Mesodermal cell (in vitro differentiated cells): Measurements from ENCODE around the gene P2RX2.

Source experiments
- H3K27ac ChIP-seq: 2 replicates; pipeline ENCODE4 v1.7.0; 2013; ENCODE audit warnings: mild to moderate bottlenecking, low read depth, low read length, moderate library complexity; ENCODE audit not compliant: severe bottlenecking
- H3K36me3 ChIP-seq: 2 replicates; pipeline ENCODE4 v1.7.1; 2013; ENCODE audit warnings: mild to moderate bottlenecking, low read length, moderate library complexity; ENCODE audit not compliant: control insufficient read depth, insufficient read depth
- H3K4me1 ChIP-seq: one replicate; pipeline ENCODE4 v1.7.1; 2013; ENCODE audit warnings: mild to moderate bottlenecking, low read length; ENCODE audit not compliant: insufficient read depth, control insufficient read depth, poor library complexity, severe bottlenecking
- H3K4me3 ChIP-seq: 2 replicates; pipeline ENCODE4 v1.7.0; 2013; ENCODE audit warnings: low read length, control low read depth, mild to moderate bottlenecking; ENCODE audit not compliant: insufficient read depth, poor library complexity, severe bottlenecking; ENCODE audit errors: extremely low read depth
- H3K9me3 ChIP-seq: 2 replicates; pipeline ENCODE4 v1.7.1; 2013; ENCODE audit warnings: mild to moderate bottlenecking, low read length, moderate library complexity; ENCODE audit not compliant: control insufficient read depth
- WGBS, 2 experiments: methylation state at CpG; one replicate each; pipeline ENCODE4 v1.1.5; 2013; ENCODE audit warnings: missing lambda C conversion rate in 2 of 2; ENCODE audit not compliant: insufficient coverage in 2 of 2; 5-methylcytosine and 5-hydroxymethylcytosine counted together

The P2RX2 gene

GRCh38 chr12:132668191-132669088, 49.9 kb downstream of the P2RX2 start:
- 97 to 98% methylated on average over 25 of the region's 30 CpGs for WGBS, 2 experiments
- H3K9me3 ChIP-seq: no peaks in the 10 kb centered on the region
- no peaks in the 10 kb centered on the region for H3K4me1 ChIP-seq
- no peak overlapping the region for H3K27ac ChIP-seq
- H3K4me3 ChIP-seq: no peak overlapping the region
- H3K36me3 ChIP-seq: peaks cover 97% of the 10 kb centered on the region

GRCh38 chr12:132669166-132669879, 50.7 kb downstream of the P2RX2 start:
- 93 to 97% methylated on average over 11 to 15 of the region's 17 CpGs for WGBS, 2 experiments
- H3K36me3 ChIP-seq: peaks cover 95% of the 10 kb centered on the region
- H3K4me1 ChIP-seq: no peaks in the 10 kb centered on the region
- H3K27ac ChIP-seq: no peak overlapping the region
- no peak overlapping the region for H3K4me3 ChIP-seq
- H3K9me3 ChIP-seq: no peaks in the 10 kb centered on the region
